Cardiac fibroblast (primary cell): ENCODE data around the gene DPF3.

Experiments
- DNase-seq, 2 donors: peaks; one replicate each; pipeline versions ENCODE4 v3.0.0 to v3.0.0-alpha.2; 2010; ENCODE audit warnings: low read depth in 2 of 2
- H3K4me3 ChIP-seq, 2 donors: replicated peaks in 1 of 2; 1 replicate in 1 of 2; 2 replicates in 1 of 2; pipeline ENCODE4 v1.5.1; 2011; ENCODE audit warnings: low read depth in 2 of 2, low read length in 2 of 2, mild to moderate bottlenecking in 2 of 2, moderate library complexity in 1 of 2
- TF ChIP-seq, protein P1 (sequence below): IDR thresholded peaks from one replicate; pipeline ENCODE4 v1.5.1; 2011; ENCODE audit warnings: low read depth, mild to moderate bottlenecking, low read length, inconsistent platforms

Gene DPF3

DNA sequence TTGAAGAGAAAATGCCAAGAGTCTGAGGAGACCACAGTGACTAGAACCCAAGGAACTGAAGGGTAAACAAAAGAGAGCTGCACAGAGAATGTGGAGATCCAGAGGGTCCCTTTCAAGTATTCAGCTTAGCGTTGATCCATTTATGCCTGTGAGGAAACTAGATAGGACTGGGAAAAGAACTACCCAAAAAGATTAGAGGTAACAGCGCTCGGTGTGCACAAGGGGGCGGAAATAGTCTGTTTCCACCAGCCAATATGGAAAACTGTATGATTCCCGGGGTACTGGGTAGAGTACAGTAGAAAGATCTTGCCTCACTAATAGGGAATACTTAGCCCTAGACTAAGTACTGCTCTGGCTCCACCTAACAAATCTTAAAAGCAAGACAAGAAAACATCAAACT, 135.5 kb downstream of the DPF3 start:
- TF ChIP-seq, protein P1, sequence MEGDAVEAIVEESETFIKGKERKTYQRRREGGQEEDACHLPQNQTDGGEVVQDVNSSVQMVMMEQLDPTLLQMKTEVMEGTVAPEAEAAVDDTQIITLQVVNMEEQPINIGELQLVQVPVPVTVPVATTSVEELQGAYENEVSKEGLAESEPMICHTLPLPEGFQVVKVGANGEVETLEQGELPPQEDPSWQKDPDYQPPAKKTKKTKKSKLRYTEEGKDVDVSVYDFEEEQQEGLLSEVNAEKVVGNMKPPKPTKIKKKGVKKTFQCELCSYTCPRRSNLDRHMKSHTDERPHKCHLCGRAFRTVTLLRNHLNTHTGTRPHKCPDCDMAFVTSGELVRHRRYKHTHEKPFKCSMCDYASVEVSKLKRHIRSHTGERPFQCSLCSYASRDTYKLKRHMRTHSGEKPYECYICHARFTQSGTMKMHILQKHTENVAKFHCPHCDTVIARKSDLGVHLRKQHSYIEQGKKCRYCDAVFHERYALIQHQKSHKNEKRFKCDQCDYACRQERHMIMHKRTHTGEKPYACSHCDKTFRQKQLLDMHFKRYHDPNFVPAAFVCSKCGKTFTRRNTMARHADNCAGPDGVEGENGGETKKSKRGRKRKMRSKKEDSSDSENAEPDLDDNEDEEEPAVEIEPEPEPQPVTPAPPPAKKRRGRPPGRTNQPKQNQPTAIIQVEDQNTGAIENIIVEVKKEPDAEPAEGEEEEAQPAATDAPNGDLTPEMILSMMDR, result no peak
- no peak overlapping the region for H3K4me3 ChIP-seq
- DNase-seq, result no peak

GRCh38 chr14:72756967-72757366, 136.9 kb downstream of the DPF3 start:
- no peak overlapping the region for H3K4me3 ChIP-seq
- DNase-seq, result no peak
- TF ChIP-seq, protein P1, result no peak

DNA sequence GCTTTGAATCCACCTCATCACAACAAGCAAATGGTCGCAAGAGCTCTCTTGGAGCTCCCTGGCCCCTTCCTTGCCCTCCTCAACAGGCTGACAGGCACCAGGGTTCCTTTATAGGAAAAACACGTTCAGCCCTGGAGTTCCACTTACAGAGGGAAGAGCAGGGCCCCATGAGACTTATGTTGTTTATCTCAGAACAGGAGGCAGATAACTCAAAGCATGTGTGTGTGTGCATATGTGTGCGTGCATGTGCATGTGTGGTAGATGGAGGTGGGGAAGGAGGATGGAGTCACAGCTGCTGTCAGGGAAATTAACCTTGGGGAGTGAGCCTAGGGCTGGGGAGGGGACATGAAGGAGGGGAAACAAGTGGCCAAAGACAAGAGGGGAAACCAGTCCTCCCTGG, 138.1 kb downstream of the DPF3 start:
- DNase-seq, result no peak
- TF ChIP-seq, protein P1, result no peak
- no peak overlapping the region for H3K4me3 ChIP-seq

DNA sequence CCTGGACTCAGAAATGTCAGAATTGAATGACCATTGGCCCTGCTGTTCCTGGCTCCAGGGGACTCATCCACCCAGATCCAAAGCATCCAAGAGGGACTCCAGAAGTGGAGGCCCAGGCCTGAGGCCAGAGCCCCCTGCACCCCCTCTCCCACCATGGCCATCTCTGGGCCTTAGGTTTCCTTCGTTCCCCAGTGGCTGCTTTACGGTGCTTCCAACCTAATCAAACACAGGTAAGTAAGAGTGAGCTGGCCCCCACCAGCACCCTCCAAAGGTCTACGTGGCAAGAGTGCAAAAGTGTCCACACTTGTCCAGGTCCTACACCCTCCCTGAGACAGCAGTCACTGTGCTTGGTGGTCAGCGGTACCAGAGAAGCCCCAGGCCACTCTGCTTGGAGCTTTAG, 139.0 kb downstream of the DPF3 start:
- H3K4me3 ChIP-seq, result no peak overlapping the region
- DNase-seq, result no peak
- TF ChIP-seq, protein P1, result no peak

DNA sequence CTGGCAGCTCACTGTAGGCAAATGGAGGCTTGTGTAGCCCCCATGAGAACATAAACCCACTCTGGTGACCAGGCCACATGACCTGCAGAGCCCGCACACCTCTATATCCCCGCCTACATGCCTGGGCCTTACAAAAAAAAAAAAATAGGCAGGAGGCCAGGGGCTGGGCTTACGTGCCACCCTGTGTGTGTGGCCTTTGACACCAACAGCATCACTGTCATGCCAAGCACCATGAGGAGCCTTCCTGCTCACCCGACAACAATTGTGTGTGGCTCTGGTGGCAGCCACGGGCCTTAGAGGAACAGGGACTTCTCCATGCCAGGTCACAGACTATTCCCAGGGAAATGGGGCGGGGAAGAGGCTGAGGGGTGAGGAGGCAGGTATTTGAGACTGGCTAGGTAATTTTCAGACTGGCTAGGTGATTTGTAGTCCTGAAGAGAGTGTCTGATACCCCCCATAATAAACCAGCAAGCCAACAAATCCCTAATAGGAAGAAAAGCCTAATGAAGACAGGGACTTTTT, 140.0 kb downstream of the DPF3 start:
- no peak for DNase-seq
- TF ChIP-seq, protein P1, result no peak
- no peak overlapping the region for H3K4me3 ChIP-seq

DNA sequence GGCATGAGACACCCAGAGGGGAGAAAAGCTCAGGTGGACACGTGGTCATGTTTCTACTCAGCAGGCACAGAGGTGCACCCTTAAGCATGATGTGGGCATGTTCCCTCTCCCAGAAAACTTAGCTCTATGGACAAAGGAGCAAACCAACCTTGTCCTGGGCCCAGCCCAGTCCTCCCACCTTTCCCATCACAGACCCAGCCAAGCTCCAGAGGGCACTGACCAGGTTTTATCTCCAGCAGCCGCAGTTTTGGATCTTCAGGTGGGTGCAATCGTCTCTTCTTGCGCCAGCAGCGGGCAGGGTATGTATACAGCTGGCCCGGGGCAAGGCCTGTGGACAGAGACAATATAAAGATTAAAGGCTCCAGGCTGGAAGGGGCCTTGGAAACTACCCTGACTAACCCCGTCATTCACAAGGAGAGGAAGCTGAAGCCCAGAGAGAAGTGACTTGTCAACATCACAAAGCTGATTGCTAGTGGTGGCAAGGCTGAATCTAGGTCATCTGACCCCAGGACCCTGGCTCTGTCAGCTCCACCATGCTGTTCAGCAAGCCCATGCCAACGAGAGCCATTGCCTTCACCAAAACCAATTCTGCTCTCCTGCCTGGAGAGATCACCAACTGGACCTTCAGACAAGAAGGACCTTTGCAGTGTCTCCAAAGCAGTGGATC, 140.7 kb downstream of the DPF3 start:
- no peak for DNase-seq
- no peak overlapping the region for H3K4me3 ChIP-seq
- TF ChIP-seq, protein P1, result no peak

DNA sequence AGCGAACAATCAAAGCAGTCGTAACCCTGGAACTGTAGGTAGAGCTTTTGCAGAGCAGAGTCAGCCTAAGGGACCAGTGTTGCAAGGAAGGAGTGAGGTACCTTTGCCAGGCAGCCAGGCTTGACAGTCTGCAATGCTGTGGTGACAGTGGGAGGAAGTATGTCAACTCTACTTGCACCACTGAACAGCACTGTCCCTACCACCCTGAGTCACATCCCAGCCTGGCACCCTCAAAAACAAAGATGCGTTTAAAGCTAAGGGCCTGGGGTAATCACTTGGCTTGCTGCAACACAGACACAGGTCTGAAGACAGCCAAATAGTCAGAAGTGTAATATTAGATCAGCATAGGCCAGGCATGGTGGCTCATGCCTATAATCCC, 141.9 kb downstream of the DPF3 start:
- H3K4me3 ChIP-seq, result no peak overlapping the region
- DNase-seq, result no peak
- TF ChIP-seq, protein P1, result no peak
